OCI-LY3 (cell line): ENCODE results near the gene RPL13.

Experiments
- H2AFZ ChIP-seq: fragments of 200-600, 300-600 bp; shearing (Covaris generic); 2 replicates; pipeline ENCODE4 v1.6.0; 2014; ENCODE audit warnings: antibody characterized with exemption, low read depth, low read length
- H3K27ac ChIP-seq: fragments of 200-600, 300-600 bp; sonication (generic); 2 replicates; pipeline ENCODE4 v1.5.1; 2014; ENCODE audit warnings: mild to moderate bottlenecking, low read length, moderate library complexity, mixed read lengths
- H3K27me3 ChIP-seq: fragments of 200-600, 300-600 bp; sonication (generic); 2 replicates; pipeline ENCODE4 v1.6.1; 2014; ENCODE audit warnings: low read depth, low read length, mixed read lengths
- H3K36me3 ChIP-seq: fragments of 200-600, 300-600 bp; sonication (generic); replicated peaks from 2 replicates; pipeline ENCODE3; 2014; ENCODE audit warnings: low read depth, low read length, mixed read lengths
- H3K4me1 ChIP-seq: fragments of 300-600, 200-600 bp; sonication (generic); 2 replicates; pipeline ENCODE4 v1.6.1; 2014; ENCODE audit warnings: low read length, mixed read lengths
- H3K4me2 ChIP-seq: fragments of 200-600, 300-600 bp; sonication (generic); 2 replicates; pipeline ENCODE4 v1.6.1; 2014; ENCODE audit warnings: low read length, mixed read lengths
- H3K4me3 ChIP-seq: fragments of 300-600, 200-600 bp; sonication (generic); 2 replicates; pipeline ENCODE4 v1.5.1; 2014; ENCODE audit warnings: antibody characterized with exemption, mild to moderate bottlenecking, low read length, moderate library complexity
- H3K79me2 ChIP-seq: fragments of 300-600, 200-600 bp; shearing (Covaris generic); 2 replicates; pipeline ENCODE4 v1.6.1; 2014; ENCODE audit warnings: mild to moderate bottlenecking, low read length, mixed read lengths
- H3K9ac ChIP-seq: fragments of 300-600, 200-600 bp; shearing (Covaris generic); 2 replicates; pipeline ENCODE4 v1.6.0; 2014; ENCODE audit warnings: mild to moderate bottlenecking, low read length, moderate library complexity
- H3K9me3 ChIP-seq: fragments of 200-600, 300-600 bp; shearing (Covaris generic); 2 replicates; pipeline ENCODE4 v1.6.1; 2014; ENCODE audit warnings: low read length, mixed read lengths; ENCODE audit not compliant: insufficient read depth
- H4K20me1 ChIP-seq: fragments of 200-600, 300-600 bp; sonication (generic); 2 replicates; pipeline ENCODE4 v1.6.1; 2016; ENCODE audit warnings: low read length, mixed read lengths; ENCODE audit not compliant: insufficient read depth
- CTCF ChIP-seq: fragments of 200-600, 300-600 bp; sonication (generic); IDR thresholded peaks from 2 replicates; pipeline ENCODE4 v1.5.1; 2014; ENCODE audit warnings: antibody characterized with exemption, low read length, low read depth
- EZH2phosphoT487 ChIP-seq: fragments of 200-600 bp; shearing (Covaris generic); IDR thresholded peaks from 2 replicates; pipeline ENCODE4 v1.6.1; 2018; ENCODE audit warnings: antibody characterized with exemption, mixed run types, low read depth

The RPL13 gene

GRCh38 chr16:89602952-89603590 is 42.6 kb downstream of the RPL13 start:
- H3K4me3 ChIP-seq: no peak overlapping the region
- TF ChIP-seq EZH2phosphoT487 (no peak), CTCF (no peak)
- H3K36me3 ChIP-seq: no peaks in the 10 kb centered on the region
- no peak overlapping the region for H2AFZ ChIP-seq
- H3K79me2 ChIP-seq: no peaks in the 10 kb centered on the region
- no peak overlapping the region for H3K9ac ChIP-seq
- peaks cover 3% of the 10 kb centered on the region; the same call in 1 of the 2 replicates for H3K4me1 ChIP-seq
- no peak overlapping the region for H3K27ac ChIP-seq
- no peaks in the 10 kb centered on the region for H4K20me1 ChIP-seq
- no peaks in the 10 kb centered on the region for H3K9me3 ChIP-seq
- no peaks in the 10 kb centered on the region for H3K27me3 ChIP-seq
- no peak overlapping the region for H3K4me2 ChIP-seq

GRCh38 chr16:89604764-89605163 is 44.3 kb downstream of the RPL13 start:
- H3K9me3 ChIP-seq: no peaks in the 10 kb centered on the region
- no peak overlapping the region for H3K27ac ChIP-seq
- H3K27me3 ChIP-seq: no peaks in the 10 kb centered on the region
- H3K9ac ChIP-seq: no peak overlapping the region
- H3K36me3 ChIP-seq: no peaks in the 10 kb centered on the region
- no peak for TF ChIP-seq CTCF
- no peak for TF ChIP-seq EZH2phosphoT487
- H3K4me2 ChIP-seq: no peak overlapping the region
- H3K79me2 ChIP-seq: no peaks in the 10 kb centered on the region
- H3K4me1 ChIP-seq: no peaks in the 10 kb centered on the region
- H3K4me3 ChIP-seq: no peak overlapping the region
- H2AFZ ChIP-seq: no peak overlapping the region
- H4K20me1 ChIP-seq: no peaks in the 10 kb centered on the region

DNA sequence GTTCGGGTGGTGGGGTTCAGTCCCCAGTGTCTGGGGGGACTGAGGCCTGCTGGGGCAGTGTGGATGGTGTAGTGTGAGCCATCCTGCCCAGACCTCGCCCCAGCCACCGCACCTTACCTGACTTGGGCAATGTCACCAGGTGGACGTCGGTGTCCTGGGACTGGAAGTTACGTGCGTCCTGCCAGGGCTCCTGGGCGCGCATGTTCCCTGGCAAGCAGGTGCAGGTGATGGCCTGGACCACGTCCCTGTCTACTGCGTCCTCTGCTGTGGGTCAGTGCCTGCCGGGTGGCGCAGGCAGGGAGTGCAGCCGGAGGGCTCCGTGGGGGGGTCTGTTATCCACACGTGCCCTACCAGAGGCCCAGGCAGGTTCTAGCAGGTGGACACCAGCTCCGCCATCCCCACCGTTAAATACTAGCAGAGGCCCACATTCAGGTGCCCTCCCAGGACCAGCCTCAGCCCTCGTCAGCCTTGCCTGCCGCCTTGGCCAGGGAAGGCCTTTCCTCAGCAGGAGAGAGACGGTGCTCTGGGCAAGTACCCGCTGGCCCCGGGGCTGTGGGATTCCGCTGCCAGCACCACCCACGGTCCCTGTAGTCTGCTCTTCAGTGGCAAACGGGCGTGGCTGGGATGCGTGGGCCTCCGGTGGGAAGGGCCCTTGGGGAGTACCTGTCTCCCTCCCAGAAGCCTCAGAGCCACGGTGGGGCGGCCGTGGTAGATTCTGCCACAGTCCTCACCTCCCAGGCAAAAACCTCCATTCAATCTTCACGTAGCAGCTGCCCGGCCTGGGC is 44.9 kb downstream of the RPL13 start:
- H3K9ac ChIP-seq: no peak overlapping the region
- H2AFZ ChIP-seq: no peak overlapping the region
- H3K4me2 ChIP-seq: no peak overlapping the region
- no peaks in the 10 kb centered on the region for H3K4me1 ChIP-seq
- H3K4me3 ChIP-seq: no peak overlapping the region
- no peak overlapping the region for H3K27ac ChIP-seq
- H4K20me1 ChIP-seq: no peaks in the 10 kb centered on the region
- TF ChIP-seq EZH2phosphoT487: no peak
- no peak for TF ChIP-seq CTCF
- no peaks in the 10 kb centered on the region for H3K9me3 ChIP-seq
- no peaks in the 10 kb centered on the region for H3K79me2 ChIP-seq
- H3K27me3 ChIP-seq: no peaks in the 10 kb centered on the region
- H3K36me3 ChIP-seq: no peaks in the 10 kb centered on the region

DNA sequence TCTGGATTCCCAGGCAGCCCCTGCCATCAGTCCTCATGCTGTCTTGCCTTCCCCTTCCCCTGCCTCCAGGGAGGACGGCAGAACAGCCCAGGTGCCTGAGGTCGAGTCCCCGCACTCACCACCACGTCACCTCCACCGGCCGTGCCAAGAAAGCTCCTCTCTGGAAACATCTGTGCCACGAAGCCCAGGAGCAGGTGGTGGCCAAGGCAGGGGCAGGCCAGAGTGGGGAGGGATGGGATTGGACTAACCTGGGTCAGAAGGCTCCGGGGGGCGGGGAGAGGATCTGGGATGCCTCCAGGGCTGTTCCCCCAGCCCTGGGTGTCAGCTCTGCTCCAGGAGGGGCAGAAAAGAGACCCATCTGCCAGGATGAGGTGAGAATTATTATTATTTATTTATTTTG is 45.5 kb downstream of the RPL13 start:
- no peak overlapping the region for H3K4me3 ChIP-seq
- TF ChIP-seq EZH2phosphoT487: no peak
- TF ChIP-seq CTCF: no peak
- H3K27ac ChIP-seq: no peak overlapping the region
- no peaks in the 10 kb centered on the region for H3K27me3 ChIP-seq
- no peaks in the 10 kb centered on the region for H4K20me1 ChIP-seq
- no peaks in the 10 kb centered on the region for H3K9me3 ChIP-seq
- no peak overlapping the region for H2AFZ ChIP-seq
- no peaks in the 10 kb centered on the region for H3K4me1 ChIP-seq
- H3K9ac ChIP-seq: no peak overlapping the region
- no peak overlapping the region for H3K4me2 ChIP-seq
- H3K36me3 ChIP-seq: no peaks in the 10 kb centered on the region
- no peaks in the 10 kb centered on the region for H3K79me2 ChIP-seq
